Medulla oblongata (tissue), 1 donor: ENCODE data around the gene CDC37L1.
"Not testable (repeated sequence)": the region's sequence is repeated elsewhere in the genome, so short reads cannot be mapped to it uniquely, and the experiment has no call there.

Experiments
- DNase-seq: peaks from one replicate; pipeline ENCODE4 v3.0.0-alpha.2; 2015; ENCODE audit errors: extremely low spot score

Gene CDC37L1

DNA sequence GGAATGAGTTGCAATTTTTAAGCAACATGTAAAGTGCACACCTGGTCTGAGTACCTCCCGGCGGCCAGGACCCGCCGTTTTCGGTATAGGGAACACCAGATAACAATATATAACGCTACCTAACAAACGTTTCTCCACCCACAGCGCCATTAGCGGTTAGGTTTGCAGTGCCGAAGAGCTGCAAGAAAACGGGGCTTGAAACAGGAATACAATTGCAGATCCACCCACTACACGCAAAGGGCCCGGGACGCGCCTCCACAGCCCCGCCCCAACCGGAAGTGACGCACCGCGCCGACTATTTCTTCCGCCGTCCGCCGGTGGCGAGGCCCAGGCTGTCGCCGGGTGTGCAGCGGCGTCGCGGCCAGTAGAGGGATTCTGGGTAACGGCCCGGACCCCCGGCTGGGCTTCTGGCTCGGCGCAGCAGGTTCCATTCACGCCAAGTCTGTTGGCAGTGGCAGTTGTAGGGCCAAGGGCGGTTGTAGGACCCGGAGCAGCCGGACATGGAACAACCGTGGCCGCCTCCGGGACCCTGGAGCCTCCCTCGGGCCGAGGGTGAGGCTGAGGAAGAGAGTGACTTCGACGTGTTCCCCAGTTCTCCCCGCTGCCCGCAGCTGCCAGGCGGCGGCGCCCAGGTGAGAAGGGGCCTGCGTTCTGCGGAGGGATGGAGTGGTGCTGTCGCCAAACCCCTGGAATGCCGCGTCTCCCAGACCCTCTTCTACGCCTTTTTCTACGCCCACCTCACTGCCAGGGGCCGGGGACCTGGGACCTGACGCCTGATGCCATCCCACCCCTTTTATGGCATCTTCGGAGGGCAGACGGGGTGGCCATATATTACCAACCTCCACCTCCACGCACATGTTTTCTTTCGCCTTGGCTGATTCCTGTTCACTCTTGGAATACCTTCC lies at the start of gene CDC37L1:
CDC37L1 (plus strand) TSS at position 302 of the 905 bp plus-strand sequence; CDS start at position 501, 199 bp downstream.
- peak; percentile 97 for DNase-seq

DNA sequence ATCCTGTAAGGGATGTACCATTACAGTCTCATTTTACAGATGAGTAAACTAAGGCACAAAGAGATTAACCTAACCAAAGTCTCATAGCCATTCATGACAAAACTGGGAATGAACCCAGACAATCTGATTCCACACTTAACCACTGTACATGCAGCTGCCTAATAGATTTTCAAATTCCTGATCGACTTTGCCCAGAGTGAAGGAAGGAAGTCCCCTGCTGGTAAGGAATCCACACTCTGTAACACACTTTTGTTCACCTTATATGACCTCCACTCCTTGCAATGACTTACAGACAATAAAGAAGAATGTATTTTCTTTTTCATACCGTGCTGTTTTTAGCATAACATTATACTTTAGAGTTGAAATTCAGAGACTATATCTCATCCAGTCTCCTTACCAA lies 48.5 kb upstream of the CDC37L1 start:
- no peak for DNase-seq

DNA sequence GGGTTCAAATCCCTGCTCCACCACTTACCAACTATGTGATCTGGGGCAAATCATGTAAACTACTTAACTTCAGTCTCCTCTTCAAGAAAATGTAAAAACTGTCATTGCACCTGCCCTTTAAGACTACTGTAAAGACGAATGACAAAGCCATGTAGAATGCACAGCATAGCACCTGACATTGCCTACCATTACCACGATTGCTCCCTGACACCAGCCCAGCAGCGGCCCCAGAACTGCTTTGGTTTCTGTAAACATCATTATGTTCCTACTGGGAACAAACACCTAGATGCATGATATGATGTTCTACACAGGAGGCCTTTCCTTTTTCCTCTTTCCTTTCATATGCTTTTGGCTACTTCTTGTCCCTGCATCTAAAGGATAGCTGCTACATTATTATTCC lies 40.4 kb upstream of the CDC37L1 start:
- no peak for DNase-seq

DNA sequence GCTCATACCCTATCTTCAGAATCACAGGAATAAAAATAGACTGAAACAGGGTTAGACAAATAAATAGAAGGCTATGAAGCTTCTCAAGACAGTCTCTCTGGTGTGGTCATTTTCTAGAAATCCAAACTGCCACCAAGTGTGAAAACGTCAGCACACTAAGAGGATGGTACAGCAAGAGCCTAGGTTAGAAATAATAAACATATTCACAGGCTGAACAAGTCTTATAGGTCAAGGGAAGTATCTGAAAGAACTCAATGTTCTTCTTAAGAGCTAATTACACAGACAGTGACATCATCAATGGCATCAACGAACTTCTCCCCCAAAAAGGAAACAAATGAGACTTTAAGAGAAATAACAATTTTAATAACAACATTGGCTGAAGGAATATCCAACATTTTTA lies 39.9 kb upstream of the CDC37L1 start:
- no peak for DNase-seq

DNA sequence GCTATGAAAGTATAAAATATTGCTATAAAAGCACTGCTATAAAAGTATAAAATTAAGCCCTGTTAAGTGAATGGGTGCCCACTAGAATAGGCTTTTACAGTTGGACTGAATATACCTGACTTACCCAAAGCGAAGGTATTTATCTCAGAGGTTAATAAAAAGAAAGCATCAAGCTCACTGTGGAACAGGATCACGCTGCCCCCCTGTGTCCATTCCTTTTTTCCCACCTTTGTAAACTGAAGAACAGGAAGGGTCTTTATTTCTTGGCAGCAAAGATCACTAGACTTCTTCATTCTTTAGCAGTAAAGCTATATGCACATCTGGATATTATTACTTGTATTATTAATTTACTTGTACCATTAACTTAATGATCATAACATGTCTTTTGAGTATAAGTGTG lies 39.3 kb upstream of the CDC37L1 start:
- DNase-seq, result peak; percentile 14

DNA sequence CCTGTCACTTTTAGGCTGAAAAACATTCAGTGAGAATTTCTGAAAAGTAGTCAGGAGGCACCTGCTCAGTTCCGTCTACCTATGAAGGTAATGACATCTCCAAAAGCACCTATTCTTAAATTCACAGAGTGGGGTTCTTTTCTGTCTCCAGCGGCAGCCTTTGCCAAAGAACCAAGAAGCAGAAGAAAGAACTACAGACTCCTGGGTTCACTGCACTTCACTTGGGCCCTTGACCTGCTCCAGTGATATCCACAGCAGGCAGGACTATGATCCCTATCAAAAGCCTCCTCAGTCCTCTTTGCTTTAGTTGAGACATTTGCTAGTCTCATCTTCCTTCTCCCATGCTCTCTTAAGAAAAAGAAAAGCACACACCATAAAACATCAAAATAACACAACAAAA lies 37.0 kb upstream of the CDC37L1 start:
- no peak for DNase-seq

DNA sequence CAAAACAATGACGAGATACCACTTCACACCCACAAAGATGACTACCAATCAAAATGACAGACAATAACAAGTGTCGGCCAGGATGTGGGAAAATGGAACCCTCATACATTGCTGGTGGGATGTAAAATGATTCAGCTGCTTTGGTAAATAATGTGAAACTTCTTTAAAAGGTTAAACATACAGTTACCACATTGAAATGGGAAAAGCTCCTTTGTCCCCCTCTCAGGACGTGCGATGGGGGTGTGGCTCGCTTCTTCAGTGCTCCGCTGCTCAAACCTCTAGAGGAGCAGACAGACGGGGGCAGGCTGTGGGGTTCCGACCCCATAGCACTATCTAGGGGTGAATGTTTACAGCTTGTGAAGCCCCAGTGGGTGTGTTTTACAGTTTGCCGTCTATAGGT lies 25.3 kb upstream of the CDC37L1 start:
- no peak for DNase-seq

DNA sequence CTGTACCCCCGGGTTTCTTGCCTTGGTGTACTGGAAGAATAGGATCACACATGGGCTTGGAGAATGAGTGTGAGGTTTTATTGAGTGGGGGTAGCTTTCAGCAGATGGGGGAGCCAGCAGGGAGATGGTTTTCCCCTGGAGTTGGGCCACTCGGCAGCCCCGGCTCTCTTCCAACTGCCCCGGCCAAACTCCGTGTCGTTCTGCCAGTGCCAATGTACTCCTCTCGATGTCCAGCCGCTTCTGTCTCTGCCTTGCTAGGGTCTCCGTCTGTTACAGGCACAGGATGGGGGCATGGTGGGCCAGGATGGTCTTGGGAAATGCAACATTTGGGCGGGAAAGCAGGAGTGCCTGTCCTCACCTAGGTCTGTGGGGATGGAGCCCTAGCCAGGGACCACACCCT lies 24.8 kb upstream of the CDC37L1 start:
- no peak for DNase-seq

DNA sequence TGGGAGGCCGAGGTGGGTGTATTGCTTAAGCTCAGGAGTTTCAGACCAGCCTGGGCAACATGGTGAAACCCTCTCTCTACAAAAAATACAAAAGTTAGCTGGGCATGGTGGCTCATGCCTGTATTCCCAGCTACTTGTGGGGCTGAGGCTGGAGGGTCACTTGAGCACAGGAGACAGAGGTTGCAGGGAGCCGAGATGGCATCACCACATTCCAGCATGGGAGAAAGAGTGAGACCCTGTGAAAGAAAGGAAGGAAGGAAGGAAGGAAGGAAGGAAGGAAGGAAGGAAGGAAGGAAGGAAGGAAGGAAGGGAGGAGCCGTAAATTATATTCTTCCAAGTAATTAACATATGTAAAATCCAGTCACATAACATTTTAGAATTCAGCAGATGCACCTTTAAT lies 23.2 kb upstream of the CDC37L1 start:
- not testable (repeated sequence) for DNase-seq

DNA sequence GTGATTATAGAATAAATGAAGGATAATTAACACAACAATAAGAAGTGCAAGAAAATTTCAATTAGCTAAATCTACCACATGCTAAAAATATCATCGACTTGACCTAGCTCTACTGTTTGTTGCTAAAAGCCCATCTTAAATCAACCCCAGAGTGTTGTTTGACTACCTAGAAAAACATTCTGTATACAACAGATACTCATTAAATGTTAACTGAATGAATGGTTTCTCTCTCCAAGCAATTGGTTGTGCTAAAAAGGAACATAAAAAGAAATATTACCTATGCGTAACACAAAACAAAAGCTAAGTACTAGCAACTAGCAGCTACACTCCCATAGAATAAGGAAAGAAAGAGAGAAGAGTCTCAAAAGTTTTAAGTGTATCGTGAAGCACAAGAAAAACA lies 22.7 kb upstream of the CDC37L1 start:
- DNase-seq, result no peak

DNA sequence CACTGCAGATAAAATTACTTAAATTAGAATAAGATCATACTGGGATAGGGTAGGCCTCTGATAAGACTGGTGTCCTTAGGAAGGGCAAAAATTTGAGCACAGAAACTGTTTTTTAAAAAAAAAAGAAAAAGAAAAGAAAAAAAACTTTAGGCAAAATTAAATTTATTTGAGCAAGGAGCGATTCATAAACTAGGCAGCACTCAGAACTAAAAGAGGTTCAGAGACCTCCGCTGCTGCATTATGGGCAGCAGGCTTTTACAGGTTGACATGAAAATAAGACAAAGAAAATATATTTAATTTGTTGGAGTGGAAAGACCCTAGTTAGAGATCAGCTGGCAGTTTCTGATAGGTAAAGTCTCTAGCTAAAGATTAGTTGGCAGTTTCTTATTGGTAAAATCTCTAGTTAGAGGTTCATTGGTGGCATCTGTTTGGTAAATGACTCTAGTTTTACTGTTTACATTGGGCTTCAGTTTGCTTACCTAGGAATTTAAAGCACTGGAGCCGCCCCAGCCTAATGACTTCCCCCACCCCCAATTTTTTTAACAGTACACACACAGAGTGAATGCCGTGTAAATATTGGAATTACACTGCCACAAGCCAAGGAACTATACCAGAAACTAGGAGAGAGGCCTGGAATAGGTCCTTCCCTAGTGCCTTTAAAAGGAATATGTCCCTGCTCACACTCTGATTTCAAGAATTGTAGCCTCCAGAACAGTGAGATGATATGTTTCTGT lies 21.8 kb upstream of the CDC37L1 start:
- DNase-seq, result no peak

DNA sequence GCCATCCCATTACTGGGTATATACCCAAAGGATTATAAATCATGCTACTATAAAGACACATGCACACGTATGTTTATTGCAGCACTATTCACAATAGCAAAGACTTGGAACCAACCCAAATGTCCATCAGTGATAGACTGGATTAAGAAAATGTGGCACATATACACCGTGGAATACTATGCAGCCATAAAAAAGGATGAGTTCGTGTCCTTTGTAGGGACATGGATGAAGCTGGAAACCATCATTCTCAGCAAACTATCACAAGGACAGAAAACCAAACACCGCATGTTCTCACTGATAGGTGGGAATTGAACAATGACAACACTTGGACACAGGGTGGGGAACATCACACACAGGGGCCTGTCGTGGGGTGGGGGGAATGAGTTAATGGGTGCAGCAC lies 18.7 kb upstream of the CDC37L1 start:
- not testable (repeated sequence) for DNase-seq

DNA sequence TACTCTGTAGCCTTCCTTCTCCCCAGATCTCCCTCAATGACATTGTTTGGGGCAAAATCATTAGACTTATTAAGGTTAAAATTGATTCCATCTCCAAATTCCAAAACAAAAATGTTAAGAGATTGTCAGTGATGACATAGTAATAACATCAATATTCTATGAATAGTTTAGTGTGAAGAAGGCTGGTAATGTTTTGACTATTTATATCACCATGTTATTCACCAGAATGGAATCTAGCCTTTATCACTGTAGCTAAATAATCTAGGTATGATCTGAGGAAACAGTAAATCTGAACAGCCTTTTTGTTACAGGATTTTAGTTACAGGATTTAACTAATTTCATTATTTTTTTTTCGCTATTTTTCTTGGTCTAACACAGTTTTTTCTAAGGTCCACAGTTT lies 18.2 kb upstream of the CDC37L1 start:
- no peak for DNase-seq

DNA sequence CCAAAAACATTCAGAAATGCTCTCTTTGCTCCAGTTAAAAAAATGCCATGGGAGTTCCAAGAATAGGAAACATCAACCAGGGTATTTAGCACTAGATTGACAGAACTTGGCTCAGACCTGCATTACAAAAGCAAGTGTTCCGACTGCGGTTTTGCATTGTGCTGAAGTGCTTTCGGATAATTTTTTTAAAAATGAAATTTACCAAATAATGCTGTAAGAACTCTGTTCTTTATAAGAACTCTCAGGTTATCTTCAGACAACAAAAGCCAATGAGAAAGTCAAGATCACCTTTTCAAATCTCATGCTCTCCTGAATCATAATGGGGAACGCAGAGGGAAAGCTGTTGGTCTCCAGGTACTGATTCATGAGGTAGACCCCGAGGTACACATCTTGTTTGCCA lies 17.8 kb upstream of the CDC37L1 start:
- no peak for DNase-seq

DNA sequence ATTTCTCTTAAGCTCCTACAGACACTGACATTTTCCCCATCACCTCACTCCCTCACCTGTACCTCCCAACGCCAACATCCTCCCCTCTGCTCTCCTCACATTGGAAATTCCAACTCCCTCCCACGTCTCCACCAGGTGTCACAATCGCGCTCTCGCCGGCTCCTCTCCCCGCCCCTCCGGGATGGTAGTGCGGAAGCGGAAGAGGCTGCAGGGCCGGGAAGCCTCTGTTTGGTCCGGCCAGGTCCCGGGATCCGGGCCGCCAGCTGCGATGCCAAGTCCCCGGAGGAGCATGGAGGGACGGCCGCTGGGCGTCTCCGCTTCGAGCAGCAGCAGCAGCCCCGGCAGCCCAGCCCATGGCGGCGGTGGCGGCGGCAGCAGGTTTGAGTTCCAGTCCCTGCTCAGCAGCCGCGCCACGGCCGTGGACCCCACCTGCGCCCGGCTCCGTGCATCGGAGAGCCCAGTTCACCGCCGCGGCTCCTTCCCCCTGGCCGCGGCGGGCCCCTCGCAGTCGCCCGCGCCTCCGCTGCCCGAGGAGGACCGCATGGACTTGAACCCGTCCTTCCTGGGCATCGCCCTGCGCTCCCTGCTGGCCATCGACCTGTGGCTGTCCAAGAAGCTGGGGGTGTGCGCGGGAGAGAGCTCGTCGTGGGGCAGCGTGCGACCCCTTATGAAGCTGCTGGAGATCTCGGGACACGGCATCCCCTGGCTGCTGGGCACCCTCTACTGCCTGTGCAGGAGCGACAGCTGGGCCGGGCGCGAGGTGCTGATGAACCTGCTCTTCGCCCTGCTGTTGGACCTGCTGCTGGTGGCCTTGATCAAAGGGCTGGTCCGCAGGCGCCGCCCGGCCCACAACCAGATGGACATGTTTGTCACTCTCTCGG lies 17.0 kb upstream of the CDC37L1 start, which contains the start of gene PLPP6:
PLPP6 (plus strand) TSS at position 187 of the 881 bp plus-strand sequence; CDS start at position 269, 82 bp downstream.
- peak; percentile 91 for DNase-seq

DNA sequence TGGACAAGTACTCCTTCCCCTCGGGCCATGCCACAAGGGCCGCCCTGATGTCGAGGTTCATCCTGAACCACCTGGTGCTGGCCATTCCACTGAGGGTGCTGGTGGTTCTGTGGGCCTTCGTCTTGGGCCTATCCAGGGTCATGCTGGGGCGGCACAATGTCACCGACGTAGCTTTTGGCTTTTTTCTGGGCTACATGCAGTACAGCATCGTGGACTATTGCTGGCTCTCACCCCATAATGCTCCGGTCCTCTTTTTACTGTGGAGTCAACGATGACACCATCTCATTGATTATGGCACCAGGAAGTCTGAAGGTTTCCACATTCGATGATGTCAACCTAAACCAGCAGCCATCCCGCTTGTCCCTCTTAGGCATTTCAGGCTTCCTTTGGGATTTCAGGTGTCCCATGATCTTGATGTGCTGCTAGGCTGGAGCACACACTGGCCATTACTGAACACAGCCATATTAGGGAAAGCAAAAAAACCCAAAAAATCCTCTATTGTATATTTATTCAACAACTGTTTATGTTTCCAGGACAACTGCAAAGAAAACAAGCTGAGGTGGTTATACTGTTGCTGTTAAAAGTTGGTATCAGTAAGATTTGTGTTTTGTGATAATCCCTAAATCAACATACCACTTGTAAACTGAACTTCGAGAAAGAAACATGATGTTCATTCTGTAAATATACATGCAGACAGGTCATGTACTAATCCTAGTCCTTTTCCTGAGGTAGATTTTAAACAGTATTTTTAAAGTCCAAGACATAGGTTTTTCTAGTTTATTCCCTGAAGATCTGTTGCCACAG lies 16.2 kb upstream of the CDC37L1 start:
- no peak for DNase-seq

DNA sequence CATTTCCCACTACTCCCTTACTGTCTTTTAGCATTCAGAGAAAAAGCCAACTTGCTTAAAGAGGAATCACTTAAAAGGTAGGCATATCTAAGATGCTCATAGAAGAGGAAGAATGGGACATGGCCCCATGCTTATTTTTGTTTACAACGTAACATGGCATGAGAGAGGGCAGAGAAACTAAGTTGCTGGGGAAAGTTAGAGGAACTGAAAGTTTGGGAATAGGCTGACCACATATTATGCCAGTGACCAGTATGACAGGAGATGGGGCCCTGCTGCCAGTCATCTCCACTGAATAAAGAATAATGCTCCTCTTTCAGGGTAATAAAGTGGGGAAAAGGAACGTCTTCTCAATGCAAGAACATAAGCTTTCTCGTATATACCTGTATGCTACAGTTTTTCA lies 15.4 kb upstream of the CDC37L1 start:
- peak; percentile 57 for DNase-seq

DNA sequence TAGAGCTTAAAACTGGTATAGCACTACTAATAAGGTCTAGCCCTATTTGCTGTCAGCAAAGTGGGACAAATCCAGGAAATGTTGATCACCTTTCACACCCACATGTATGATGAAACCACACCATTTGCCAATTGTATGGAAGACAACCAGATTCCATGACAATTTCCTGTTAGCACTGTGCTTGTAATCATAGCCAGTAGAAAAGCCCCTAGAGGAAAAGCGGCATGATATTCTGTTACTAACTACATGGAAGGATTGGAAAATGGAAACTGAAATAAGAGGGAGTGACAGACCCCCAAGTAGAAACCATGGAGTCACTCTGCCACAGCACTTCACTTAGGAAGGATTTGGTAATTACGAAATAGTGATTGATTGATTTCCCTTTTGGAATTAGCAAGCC lies 14.0 kb upstream of the CDC37L1 start:
- DNase-seq, result no peak

DNA sequence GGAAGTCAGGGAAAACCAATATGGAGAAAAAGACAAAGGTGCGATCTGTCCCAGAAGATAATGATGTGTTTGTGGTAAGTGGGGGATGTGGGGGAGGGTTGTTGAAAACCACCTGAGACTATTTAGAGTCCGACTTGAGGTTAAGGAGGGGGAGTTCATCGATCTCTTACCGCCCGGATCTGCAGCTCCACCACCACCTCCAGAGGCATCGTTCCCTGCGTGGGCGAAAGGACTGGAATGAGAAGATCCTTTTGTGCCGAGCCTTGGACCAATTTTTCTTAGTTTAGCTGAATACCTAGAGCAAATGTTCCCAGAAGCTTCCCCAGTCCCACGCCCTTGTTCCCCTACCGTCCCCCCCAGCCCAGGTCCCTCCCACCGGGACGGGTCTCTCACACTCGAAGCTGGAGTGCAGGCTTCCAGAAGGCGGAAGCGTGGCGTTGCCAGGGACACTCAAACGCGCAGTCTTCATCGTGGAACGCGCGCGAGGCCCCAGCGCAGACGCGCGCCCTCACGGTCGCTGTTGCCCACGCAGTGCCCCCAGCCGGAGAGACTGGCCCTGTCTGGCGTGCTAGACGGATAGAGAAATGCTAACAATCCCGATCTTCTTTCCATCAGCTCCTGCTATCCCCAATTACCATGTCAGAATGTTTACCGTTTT lies 13.2 kb upstream of the CDC37L1 start, which contains the start of gene SPATA6L:
SPATA6L (minus strand) TSS at position 439 of the 658 bp plus-strand sequence; CDS start at position 209, 230 bp downstream.
- DNase-seq, result peak; percentile 79

DNA sequence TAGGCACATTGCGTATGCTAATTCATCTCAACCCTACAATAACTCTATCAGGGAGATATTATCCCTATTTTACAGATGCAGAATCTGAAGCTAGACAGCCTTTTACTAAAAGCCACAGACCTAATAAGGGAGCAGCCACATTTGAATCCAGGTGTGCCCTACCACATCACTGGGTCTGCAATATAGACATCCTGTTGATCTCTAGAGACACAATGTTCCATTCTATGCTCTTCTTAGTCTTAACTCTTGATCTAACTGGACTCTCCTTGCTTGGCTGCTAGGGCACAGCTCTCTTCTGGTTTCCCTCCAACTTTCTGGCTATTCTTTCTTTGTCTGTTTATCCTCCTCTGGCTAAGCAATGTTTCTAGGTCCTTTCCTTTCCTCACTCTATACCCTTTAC lies 11.7 kb upstream of the CDC37L1 start:
- DNase-seq, result no peak
